ENCODE data around the gene DYTN. TPM values are rescaled to one million over a fixed set of nuclear protein-coding genes. Genes with fewer than 3 reads are reported as not detected.

DYTN gene, protein sequence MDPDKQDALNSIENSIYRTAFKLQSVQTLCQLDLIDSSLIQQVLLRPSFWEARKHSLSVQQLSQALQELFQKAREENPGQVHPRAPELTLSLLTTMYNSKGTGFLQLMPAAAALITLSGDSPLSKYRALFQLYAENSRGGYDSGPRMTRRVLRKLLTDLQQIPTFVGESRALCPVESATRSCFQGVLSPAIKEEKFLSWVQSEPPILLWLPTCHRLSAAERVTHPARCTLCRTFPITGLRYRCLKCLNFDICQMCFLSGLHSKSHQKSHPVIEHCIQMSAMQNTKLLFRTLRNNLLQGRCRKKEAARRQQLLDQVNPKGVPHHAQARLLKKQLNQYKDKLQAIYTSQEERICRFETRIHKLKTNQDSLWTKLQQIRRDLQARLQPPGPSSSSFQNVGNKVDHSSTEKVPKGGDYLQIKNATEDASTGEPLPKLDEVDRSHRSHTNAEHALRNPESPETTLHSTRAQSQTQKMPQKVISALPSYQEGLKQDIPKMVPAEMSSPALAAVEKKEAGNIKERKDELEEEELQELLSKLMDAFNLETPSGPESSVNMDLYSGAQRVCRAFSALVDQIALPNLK
- not detected for total RNA-seq

DNA sequence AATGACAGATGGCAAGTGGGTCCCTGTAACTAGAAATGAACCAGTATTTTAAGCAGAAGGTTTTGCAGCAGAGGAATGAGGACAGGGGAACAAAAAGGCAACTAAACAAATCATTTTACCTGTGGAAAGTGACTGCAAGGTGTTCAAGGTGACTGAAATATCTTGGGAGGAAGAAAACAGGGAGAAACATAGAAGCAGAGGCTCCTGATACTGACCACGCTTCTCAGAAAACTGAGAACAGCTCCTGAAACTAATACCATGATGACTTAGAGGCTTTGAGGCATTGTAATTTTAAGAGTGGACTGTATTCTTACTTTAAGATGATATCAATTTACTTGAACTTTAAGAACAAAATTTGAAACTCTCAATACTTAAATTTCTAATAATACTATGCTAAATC, at the start of gene DYTN:
TSS of gene DYTN (minus strand) at position 101 of the 400 bp plus-strand sequence. CDS start 117 bp downstream, outside the sequence.
- Histone ChIP-seq H3K4me1 (no peaks in the 10 kb centered on the region), H3K27ac (no peak within 1 kb of the TSS), H3K9me3 (no peaks in the 10 kb centered on the region), H3K9ac (ENCODE audit: low read depth in 2 of 2, low read length in 2 of 2) (no peak within 1 kb of the TSS), H3K36me3 (no peaks in the 10 kb centered on the region), H3K4me3 (no peak within 1 kb of the TSS), H3K27me3 (no peaks in the 10 kb centered on the region)
- TF ChIP-seq, protein P1, sequence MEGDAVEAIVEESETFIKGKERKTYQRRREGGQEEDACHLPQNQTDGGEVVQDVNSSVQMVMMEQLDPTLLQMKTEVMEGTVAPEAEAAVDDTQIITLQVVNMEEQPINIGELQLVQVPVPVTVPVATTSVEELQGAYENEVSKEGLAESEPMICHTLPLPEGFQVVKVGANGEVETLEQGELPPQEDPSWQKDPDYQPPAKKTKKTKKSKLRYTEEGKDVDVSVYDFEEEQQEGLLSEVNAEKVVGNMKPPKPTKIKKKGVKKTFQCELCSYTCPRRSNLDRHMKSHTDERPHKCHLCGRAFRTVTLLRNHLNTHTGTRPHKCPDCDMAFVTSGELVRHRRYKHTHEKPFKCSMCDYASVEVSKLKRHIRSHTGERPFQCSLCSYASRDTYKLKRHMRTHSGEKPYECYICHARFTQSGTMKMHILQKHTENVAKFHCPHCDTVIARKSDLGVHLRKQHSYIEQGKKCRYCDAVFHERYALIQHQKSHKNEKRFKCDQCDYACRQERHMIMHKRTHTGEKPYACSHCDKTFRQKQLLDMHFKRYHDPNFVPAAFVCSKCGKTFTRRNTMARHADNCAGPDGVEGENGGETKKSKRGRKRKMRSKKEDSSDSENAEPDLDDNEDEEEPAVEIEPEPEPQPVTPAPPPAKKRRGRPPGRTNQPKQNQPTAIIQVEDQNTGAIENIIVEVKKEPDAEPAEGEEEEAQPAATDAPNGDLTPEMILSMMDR (IDR thresholded peaks at IDR 0.05) = no peak
- DNase-seq = no peak
- intact Hi-C loops (cut with DNase I) = no loop called here

DNA sequence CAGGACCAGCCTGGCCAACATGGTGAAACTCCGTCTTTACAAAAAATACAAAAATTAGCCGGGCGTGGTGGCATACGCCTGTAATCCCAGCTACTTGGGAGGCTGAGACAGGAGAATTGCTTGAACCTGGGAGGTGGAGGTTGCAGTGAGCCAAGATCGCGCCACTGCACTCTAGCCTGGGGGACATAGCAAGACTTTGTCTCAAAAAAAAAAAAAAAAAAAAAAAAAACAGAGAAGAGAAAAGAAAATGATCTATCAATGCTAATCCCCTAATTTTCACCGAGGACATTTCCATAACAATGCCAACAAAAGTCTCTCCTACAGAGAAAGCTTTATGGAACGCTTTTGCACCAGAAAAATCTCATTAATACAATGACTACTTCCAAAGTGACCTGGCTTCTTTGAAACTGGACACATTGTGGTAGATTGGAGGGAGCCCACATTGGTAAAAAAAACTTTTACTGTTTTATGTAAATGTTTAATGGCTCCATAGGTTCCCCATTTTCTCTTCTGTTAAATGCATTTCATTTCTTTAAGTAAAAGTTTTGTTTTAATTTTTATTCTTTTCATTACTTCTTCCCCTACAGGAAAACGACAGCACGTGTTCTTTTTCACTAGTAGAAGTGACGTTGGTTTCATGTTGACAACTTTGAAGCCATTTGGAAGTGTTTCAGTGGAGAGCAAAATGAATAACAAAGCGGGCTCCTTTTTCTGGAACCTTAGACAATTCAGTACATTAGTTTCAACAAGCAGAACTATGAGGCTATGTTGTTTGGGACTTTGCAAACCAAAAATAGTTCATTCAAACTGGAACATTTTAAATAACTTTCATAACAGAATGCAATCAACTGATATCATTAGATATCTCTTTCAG, 48.1 kb upstream of the DYTN start:
- TF ChIP-seq, protein P1 (IDR thresholded peaks at IDR 0.05) = no peak
- Histone ChIP-seq H3K4me3 (peak overlapping the region; percentile 70), H3K27me3 (no peaks in the 10 kb centered on the region), H3K36me3 (peaks cover 4% of the 10 kb centered on the region), H3K9me3 (no peaks in the 10 kb centered on the region), H3K4me1 (peaks cover 4% of the 10 kb centered on the region), H3K27ac (peak overlapping the region; percentile 54), H3K9ac (ENCODE audit: low read depth in 2 of 2, low read length in 2 of 2) (peak overlapping the region; percentile 82 to 88)
- intact Hi-C loops (cut with DNase I) = no loop called here
- DNase-seq = no peak

DNA sequence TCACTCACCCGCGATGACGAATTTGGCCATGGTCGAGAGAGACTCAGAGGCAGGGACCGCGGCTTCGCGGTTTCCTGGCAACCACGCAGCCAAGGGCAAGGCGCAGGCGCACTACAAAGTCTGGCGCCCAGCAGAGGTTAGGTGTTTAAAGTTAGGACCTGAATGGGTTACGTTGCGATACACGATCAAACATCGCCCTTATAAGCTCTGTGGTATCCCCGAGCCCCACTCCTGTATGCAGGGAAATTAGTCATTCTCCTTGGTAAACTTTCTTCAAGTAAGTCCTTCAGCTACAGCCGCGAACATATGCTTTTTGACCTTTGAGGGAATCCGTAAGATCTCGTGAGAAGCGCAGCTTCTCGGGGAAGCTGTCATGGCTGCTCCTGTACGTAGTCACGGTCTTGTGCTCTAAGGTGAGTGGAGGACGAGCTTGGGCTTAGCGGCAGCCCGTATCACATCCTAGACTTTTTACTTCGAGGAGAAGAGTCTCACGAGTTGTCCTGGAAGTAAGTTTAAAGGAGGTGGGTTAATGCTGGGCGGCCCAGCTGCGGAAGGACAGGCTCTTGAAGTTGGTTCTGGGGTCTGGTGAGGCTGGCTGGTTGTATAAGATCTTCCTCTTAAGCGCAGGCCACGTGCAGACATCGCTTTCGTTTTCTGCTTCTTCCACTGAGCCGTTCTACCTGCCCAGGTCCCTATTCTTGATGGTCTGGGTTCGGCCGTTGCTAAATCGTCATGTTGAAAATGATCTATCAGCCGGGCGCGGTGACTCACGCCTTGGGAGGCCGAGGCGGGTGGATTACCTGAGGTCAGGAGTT, 47.3 kb upstream of the DYTN start, which contains the start of the genes FASTKD2 and MDH1B:
TSS of gene FASTKD2 (plus strand) at position 365 of the 815 bp plus-strand sequence. CDS start 1,088 bp downstream, outside the sequence.
TSS of gene MDH1B (minus strand) at position 87 of the 815 bp plus-strand sequence. CDS start at position 30, 57 bp downstream.
- peak; percentile 86 for DNase-seq

DNA sequence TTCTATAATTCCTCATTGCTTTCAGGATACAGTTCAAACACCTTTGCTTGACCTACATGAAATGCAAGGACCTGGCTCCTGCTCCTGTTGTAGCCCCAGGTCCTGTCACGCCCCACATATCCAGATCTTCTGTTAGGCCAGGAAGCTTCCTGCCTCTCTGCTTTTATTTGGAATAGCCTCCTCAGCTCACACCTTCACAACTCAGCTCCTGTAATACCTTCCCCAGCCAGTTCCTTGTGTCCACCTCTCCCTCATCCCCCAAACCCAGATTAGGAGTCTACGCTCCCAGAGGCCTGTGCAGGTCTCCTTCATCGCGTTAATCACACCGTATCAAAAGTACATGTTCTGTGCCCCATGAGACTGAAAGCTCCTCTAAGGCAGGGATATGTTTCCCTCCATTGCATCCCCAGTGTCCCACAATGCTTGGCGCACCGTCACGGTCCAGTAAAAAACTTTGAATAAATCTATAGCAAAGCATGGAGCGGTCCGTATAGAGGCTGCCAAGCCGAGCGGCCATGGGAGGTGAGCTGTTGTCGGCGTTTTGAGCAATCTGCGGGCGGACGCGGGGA, 46.6 kb upstream of the DYTN start:
- Histone ChIP-seq H3K9ac (ENCODE audit: low read depth in 2 of 2, low read length in 2 of 2) (peak overlapping the region; percentile 72 to 88), H3K27ac (peak overlapping the region; percentile 54), H3K27me3 (no peaks in the 10 kb centered on the region), H3K36me3 (no peaks in the 10 kb centered on the region), H3K9me3 (no peaks in the 10 kb centered on the region), H3K4me3 (peak overlapping the region; percentile 70), H3K4me1 (peaks cover 4% of the 10 kb centered on the region)
- DNase-seq = peak; percentile 17
- TF ChIP-seq, protein P1 (IDR thresholded peaks at IDR 0.05) = no peak
- intact Hi-C loops (cut with DNase I) = no loop called here

More for the DNA sequence above, 47.3 kb upstream of the DYTN start, which contains the start of the genes FASTKD2 and MDH1B:
- TF ChIP-seq, protein P1 (IDR thresholded peaks at IDR 0.05) = no peak
- H3K4me1 ChIP-seq = peaks cover 4% of the 10 kb centered on the region
- peaks cover under 1% of the 10 kb centered on the region for H3K36me3 ChIP-seq
- no peaks in the 10 kb centered on the region for H3K9me3 ChIP-seq
- H3K27me3 ChIP-seq = no peaks in the 10 kb centered on the region
- peak within 1 kb of the TSS; percentile 54 for H3K27ac ChIP-seq
- peak within 1 kb of the TSS; percentile 82 to 88 for H3K9ac ChIP-seq (ENCODE audit: low read depth in 2 of 2, low read length in 2 of 2)
- intact Hi-C loops (cut with DNase I) = no loop called here
- peak within 1 kb of the TSS; percentile 70 for H3K4me3 ChIP-seq
